Panc1 (cell line): ENCODE measurements around the gene RNF113B. TPM values are rescaled to one million over a fixed set of nuclear protein-coding genes. Genes with fewer than 3 reads are reported as not detected.

Experiments used
- ATAC-seq: fragments of 200-7000 bp; cut with Tn5 transposase; 2 replicates; pipeline ENCODE4 v1.9.1; 2020; ENCODE audit warnings: mild to moderate bottlenecking, moderate library complexity
- BruUV-seq: library from RNA; stranded (reverse); fragments of 400-500 nt; replicated peaks from 2 replicates; lab custom pipeline; 2021; lab: Mats Ljungman, UMichigan
- CTCF ChIA-PET: fragments of 300-600 bp; sonication (Branson Sonifier 250); formaldehyde crosslinking; loops from one replicate; lab custom pipeline; 2022; ENCODE audit warnings: antibody characterized with exemption; lab: Charles Lee
- POLR2A ChIA-PET: fragments of 300-600 bp; sonication (Branson Sonifier 250); formaldehyde crosslinking; loops from one replicate; lab custom pipeline; 2022; ENCODE audit warnings: antibody characterized with exemption; lab: Charles Lee
- DNase-seq: peaks from one replicate; pipeline ENCODE4 v3.0.0-alpha.2; 2010; ENCODE audit warnings: low read depth, low spot score
- H3K27ac ChIP-seq: 2 replicates; pipeline ENCODE4 v1.5.1; 2011; ENCODE audit warnings: mild to moderate bottlenecking, low read length, inconsistent platforms
- H3K27me3 ChIP-seq: fragments of 200-500 bp; sonication (Bioruptor generic); 2 replicates; pipeline ENCODE4 v1.6.0; 2014; ENCODE audit warnings: low read length, inconsistent platforms; ENCODE audit not compliant: control insufficient read depth, insufficient read depth
- H3K36me3 ChIP-seq: fragments of 200-500 bp; sonication (Bioruptor generic); 2 replicates; pipeline ENCODE4 v1.5.1; 2014; ENCODE audit warnings: inconsistent platforms, mild to moderate bottlenecking, low read length, moderate library complexity; ENCODE audit not compliant: control insufficient read depth, insufficient read depth
- H3K4me1 ChIP-seq: 2 replicates; pipeline ENCODE4 v1.5.1; 2011; ENCODE audit warnings: inconsistent platforms, mild to moderate bottlenecking, low read length, moderate library complexity; ENCODE audit not compliant: control insufficient read depth, insufficient read depth
- H3K4me3 ChIP-seq, 2 experiments: 2 replicates each; pipeline ENCODE4 v1.5.1; 2011 to 2012; ENCODE audit warnings: low read depth in 2 of 2, low read length in 2 of 2, mild to moderate bottlenecking in 2 of 2, inconsistent platforms in 1 of 2, moderate library complexity in 1 of 2
- H3K9me3 ChIP-seq: fragments of 200-500 bp; sonication (Bioruptor generic); 2 replicates; pipeline ENCODE4 v1.5.1; 2014; ENCODE audit warnings: low read depth, mild to moderate bottlenecking, inconsistent platforms, low read length, moderate library complexity; ENCODE audit not compliant: control insufficient read depth, insufficient read depth
- POLR2AphosphoS5 ChIP-seq: IDR thresholded peaks from 2 replicates; pipeline ENCODE4 v1.6.1; 2012; ENCODE audit warnings: mild to moderate bottlenecking, low read depth, low read length, moderate library complexity
- SIN3A ChIP-seq: IDR thresholded peaks from 2 replicates; pipeline ENCODE4 v1.6.1; 2012; ENCODE audit warnings: low read depth, mild to moderate bottlenecking, low read length, moderate library complexity, borderline replicate concordance; ENCODE audit not compliant: insufficient read depth
- TCF7L2 ChIP-seq: IDR thresholded peaks from 2 replicates; pipeline ENCODE4 v1.6.1; 2011; ENCODE audit warnings: mild to moderate bottlenecking, low read depth, low read length, inconsistent platforms
- in situ Hi-C: cut with HindIII; loops from 2 replicates; pipeline ENCODE4 v1.10.0; 2016; ENCODE audit warnings: low sequenced_read_pairs, low pct_unique_long_range_greater_than_20kb
- intact Hi-C: fragments of 100-400 bp; cut with micrococcal nuclease; formaldehyde crosslinking; loops from one replicate; pipeline ENCODE4 v1.10.0; 2022; ENCODE audit not compliant: unreplicated experiment
- total RNA-seq: library from RNA; stranded (reverse); gene quantifications from one replicate; pipeline ENCODE4 v1.2.1, GENCODE V29; 2021; ENCODE audit not compliant: unreplicated experiment
- TF ChIP-seq, protein P1 (sequence below): fragments of 450-650 bp; IDR thresholded peaks from 2 replicates; pipeline ENCODE4 v1.5.1; 2017; ENCODE audit warnings: mild to moderate bottlenecking
- TF ChIP-seq, protein P2 (sequence below), 2 experiments: IDR thresholded peaks; 2 replicates each; pipeline ENCODE4 v1.6.1; 2011 to 2012; ENCODE audit warnings: low read depth in 2 of 2, control low read depth in 1 of 2, low read length in 1 of 2, mild to moderate bottlenecking in 1 of 2, moderate library complexity in 1 of 2; ENCODE audit not compliant: insufficient read depth in 1 of 2

Gene RNF113B
- total RNA-seq, 1 experiment from 2014 or later, result not detected

GRCh38 chr13:98203646-98204326, 26.7 kb upstream of the RNF113B start:
- ATAC-seq (no peak), DNase-seq (no peak)
- in situ Hi-C loops, result no loop called here
- H3K27me3 ChIP-seq, result no peaks in the 10 kb centered on the region
- CTCF ChIA-PET, result no interaction called here
- H3K9me3 ChIP-seq, result no peaks in the 10 kb centered on the region
- intact Hi-C loops, result no loop called here
- POLR2A ChIA-PET, result no interaction called here
- no TSS peak for BruUV-seq
- no peaks in the 10 kb centered on the region for H3K36me3 ChIP-seq
- no peaks in the 10 kb centered on the region; the same call in 1 of the 2 replicates for H3K4me1 ChIP-seq
- no peak overlapping the region for H3K4me3 ChIP-seq
- TF ChIP-seq SIN3A, result no peak
- TF ChIP-seq, protein P1, sequence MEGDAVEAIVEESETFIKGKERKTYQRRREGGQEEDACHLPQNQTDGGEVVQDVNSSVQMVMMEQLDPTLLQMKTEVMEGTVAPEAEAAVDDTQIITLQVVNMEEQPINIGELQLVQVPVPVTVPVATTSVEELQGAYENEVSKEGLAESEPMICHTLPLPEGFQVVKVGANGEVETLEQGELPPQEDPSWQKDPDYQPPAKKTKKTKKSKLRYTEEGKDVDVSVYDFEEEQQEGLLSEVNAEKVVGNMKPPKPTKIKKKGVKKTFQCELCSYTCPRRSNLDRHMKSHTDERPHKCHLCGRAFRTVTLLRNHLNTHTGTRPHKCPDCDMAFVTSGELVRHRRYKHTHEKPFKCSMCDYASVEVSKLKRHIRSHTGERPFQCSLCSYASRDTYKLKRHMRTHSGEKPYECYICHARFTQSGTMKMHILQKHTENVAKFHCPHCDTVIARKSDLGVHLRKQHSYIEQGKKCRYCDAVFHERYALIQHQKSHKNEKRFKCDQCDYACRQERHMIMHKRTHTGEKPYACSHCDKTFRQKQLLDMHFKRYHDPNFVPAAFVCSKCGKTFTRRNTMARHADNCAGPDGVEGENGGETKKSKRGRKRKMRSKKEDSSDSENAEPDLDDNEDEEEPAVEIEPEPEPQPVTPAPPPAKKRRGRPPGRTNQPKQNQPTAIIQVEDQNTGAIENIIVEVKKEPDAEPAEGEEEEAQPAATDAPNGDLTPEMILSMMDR, result no peak
- TF ChIP-seq TCF7L2, result no peak
- no peak for TF ChIP-seq POLR2AphosphoS5
- TF ChIP-seq, protein P2, sequence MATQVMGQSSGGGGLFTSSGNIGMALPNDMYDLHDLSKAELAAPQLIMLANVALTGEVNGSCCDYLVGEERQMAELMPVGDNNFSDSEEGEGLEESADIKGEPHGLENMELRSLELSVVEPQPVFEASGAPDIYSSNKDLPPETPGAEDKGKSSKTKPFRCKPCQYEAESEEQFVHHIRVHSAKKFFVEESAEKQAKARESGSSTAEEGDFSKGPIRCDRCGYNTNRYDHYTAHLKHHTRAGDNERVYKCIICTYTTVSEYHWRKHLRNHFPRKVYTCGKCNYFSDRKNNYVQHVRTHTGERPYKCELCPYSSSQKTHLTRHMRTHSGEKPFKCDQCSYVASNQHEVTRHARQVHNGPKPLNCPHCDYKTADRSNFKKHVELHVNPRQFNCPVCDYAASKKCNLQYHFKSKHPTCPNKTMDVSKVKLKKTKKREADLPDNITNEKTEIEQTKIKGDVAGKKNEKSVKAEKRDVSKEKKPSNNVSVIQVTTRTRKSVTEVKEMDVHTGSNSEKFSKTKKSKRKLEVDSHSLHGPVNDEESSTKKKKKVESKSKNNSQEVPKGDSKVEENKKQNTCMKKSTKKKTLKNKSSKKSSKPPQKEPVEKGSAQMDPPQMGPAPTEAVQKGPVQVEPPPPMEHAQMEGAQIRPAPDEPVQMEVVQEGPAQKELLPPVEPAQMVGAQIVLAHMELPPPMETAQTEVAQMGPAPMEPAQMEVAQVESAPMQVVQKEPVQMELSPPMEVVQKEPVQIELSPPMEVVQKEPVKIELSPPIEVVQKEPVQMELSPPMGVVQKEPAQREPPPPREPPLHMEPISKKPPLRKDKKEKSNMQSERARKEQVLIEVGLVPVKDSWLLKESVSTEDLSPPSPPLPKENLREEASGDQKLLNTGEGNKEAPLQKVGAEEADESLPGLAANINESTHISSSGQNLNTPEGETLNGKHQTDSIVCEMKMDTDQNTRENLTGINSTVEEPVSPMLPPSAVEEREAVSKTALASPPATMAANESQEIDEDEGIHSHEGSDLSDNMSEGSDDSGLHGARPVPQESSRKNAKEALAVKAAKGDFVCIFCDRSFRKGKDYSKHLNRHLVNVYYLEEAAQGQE (IDR thresholded peaks at IDR 0.05; ENCODE audit: insufficient read depth in 1 of 2, low read depth in 2 of 2, low read length in 1 of 2), result no peak
- no peak overlapping the region for H3K27ac ChIP-seq

GRCh38 chr13:98201984-98202383, 24.9 kb upstream of the RNF113B start:
- Histone ChIP-seq H3K9me3 (no peaks in the 10 kb centered on the region), H3K4me1 (no peaks in the 10 kb centered on the region; the same call in 1 of the 2 replicates), H3K27me3 (no peaks in the 10 kb centered on the region), H3K4me3 (no peak overlapping the region), H3K27ac (no peak overlapping the region), H3K36me3 (no peaks in the 10 kb centered on the region)
- ChIA-PET POLR2A (no interaction called here), CTCF (no interaction called here)
- TSS peak; percentile 34 for BruUV-seq
- no peak for ATAC-seq
- TF ChIP-seq, protein P2 (IDR thresholded peaks at IDR 0.05; ENCODE audit: insufficient read depth in 1 of 2, low read depth in 2 of 2, low read length in 1 of 2), result no peak
- TF ChIP-seq SIN3A, result no peak
- TF ChIP-seq POLR2AphosphoS5, result no peak
- no peak for TF ChIP-seq TCF7L2
- TF ChIP-seq, protein P1, result no peak
- intact Hi-C loops (no loop called here), in situ Hi-C loops (no loop called here)
- no peak for DNase-seq
